Measurements from ENCODE around the gene THUMPD3. TPM values are rescaled to one million over a fixed set of nuclear protein-coding genes. Genes with fewer than 3 reads are reported as not detected.
A peak's percentile ranks its signal among the peaks of the same experiment; 100 is the strongest.

Gene THUMPD3
- total RNA-seq, 1 experiment from 2014 or later = 63.0 TPM

DNA sequence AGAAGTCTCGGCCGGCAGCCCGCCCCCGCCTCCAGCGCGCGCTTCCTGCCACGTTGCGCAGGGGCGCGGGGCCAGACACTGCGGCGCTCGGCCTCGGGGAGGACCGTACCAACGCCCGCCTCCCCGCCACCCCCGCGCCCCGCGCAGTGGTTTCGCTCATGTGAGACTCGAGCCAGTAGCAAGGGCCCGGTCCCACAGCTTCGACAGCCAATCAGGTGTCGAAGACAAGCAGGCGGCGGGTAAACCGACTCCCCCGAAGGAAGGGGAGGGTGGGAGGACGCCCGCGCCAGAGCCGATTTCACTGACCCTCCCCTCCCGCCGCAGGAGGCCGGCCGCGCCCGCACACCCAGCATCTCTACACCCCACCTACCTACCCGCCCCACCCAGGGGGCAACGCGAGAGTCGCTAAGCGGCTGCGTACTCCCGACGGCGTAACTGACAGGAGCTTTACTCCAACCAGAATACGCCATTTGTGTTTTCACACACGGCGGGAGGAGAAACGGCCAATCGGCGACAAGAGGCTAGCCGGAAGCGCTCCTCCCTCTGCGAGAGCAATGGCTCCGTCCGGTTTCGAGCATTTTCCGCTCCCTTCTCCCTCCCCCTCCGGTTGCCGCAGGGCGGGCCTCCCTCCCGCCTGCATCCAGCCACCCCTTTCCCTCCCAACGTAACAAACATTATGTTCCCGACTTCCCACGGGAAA, 33.9 kb downstream of the THUMPD3 start:
- H3K4me3 Mint-ChIP-seq (ENCODE audit: unreplicated experiment) = peak overlapping the region; percentile 81
- H3K27me3 Mint-ChIP-seq (ENCODE audit: insufficient read depth, unreplicated experiment) = no peaks in the 10 kb centered on the region
- ChIA-PET POLR2A (interaction anchor here (0.5 to 12.5 kb wide), 28 partner anchors 7 to 488 kb away, joined by 3 to 452 read pairs (median 6); partner anchors contain the start of genes ARPC4, BRPF1, MTMR14 and SRGAP3), CTCF (interaction anchor here (0.7 to 5.2 kb wide), 2 partner anchors 28 to 456 kb away, joined by 3 to 42 read pairs; no protein-coding TSS in a partner anchor)
- peaks cover 40% of the 10 kb centered on the region for H3K4me1 Mint-ChIP-seq (ENCODE audit: insufficient read depth, unreplicated experiment)
- peak; percentile 99 for DNase-seq (ENCODE audit: unreplicated experiment)
- H3K36me3 Mint-ChIP-seq (ENCODE audit: insufficient read depth, unreplicated experiment) = peaks cover 34% of the 10 kb centered on the region
- peak overlapping the region; percentile 92 for H3K27ac Mint-ChIP-seq (ENCODE audit: low read depth, unreplicated experiment)
- TF ChIP-seq, protein P1, sequence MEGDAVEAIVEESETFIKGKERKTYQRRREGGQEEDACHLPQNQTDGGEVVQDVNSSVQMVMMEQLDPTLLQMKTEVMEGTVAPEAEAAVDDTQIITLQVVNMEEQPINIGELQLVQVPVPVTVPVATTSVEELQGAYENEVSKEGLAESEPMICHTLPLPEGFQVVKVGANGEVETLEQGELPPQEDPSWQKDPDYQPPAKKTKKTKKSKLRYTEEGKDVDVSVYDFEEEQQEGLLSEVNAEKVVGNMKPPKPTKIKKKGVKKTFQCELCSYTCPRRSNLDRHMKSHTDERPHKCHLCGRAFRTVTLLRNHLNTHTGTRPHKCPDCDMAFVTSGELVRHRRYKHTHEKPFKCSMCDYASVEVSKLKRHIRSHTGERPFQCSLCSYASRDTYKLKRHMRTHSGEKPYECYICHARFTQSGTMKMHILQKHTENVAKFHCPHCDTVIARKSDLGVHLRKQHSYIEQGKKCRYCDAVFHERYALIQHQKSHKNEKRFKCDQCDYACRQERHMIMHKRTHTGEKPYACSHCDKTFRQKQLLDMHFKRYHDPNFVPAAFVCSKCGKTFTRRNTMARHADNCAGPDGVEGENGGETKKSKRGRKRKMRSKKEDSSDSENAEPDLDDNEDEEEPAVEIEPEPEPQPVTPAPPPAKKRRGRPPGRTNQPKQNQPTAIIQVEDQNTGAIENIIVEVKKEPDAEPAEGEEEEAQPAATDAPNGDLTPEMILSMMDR (IDR thresholded peaks at IDR 0.05; ENCODE audit: unreplicated experiment) = no peak
- BruUV-seq (replicated peaks) = no TSS peak
- no peaks in the 10 kb centered on the region for H3K9me3 Mint-ChIP-seq (ENCODE audit: unreplicated experiment)
- intact Hi-C loops (cut with micrococcal nuclease) = loop anchor here (1.0 kb wide), 1 partner anchor 27 kb away; no protein-coding TSS in a partner anchor

GRCh38 chr3:9397332-9397905, 34.6 kb downstream of the THUMPD3 start, which contains the start of gene SETD5:
TSS of gene SETD5 (plus strand) at chr3:9397615. CDS start at chr3:9428939, 31,324 bp downstream.
- Mint-ChIP-seq H3K36me3 (ENCODE audit: insufficient read depth, unreplicated experiment) (peaks cover 27% of the 10 kb centered on the region), H3K27ac (ENCODE audit: low read depth, unreplicated experiment) (peak within 1 kb of the TSS; percentile 92), H3K9me3 (ENCODE audit: unreplicated experiment) (no peaks in the 10 kb centered on the region), H3K4me3 (ENCODE audit: unreplicated experiment) (peak within 1 kb of the TSS; percentile 81), H3K4me1 (ENCODE audit: insufficient read depth, unreplicated experiment) (peaks cover 41% of the 10 kb centered on the region), H3K27me3 (ENCODE audit: insufficient read depth, unreplicated experiment) (no peaks in the 10 kb centered on the region)
- DNase-seq (ENCODE audit: unreplicated experiment) = peak; percentile 96
- BruUV-seq (replicated peaks) = no TSS peak
- ChIA-PET CTCF (interaction anchor here (0.7 to 5.2 kb wide), 3 partner anchors 9 to 456 kb away, joined by 3 to 42 read pairs (median 7); no protein-coding TSS in a partner anchor), POLR2A (interaction anchor here (0.7 to 12.5 kb wide), 26 partner anchors 7 to 432 kb away, joined by 3 to 452 read pairs (median 6); partner anchors contain the start of genes ARPC4, BRPF1, MTMR14 and TADA3)
- intact Hi-C loops (cut with micrococcal nuclease) = no loop called here
- TF ChIP-seq, protein P1 (IDR thresholded peaks at IDR 0.05; ENCODE audit: unreplicated experiment) = no peak

GRCh38 chr3:9397906-9398699, 35.2 kb downstream of the THUMPD3 start:
- Mint-ChIP-seq H3K4me1 (ENCODE audit: insufficient read depth, unreplicated experiment) (peaks cover 48% of the 10 kb centered on the region), H3K27me3 (ENCODE audit: insufficient read depth, unreplicated experiment) (no peaks in the 10 kb centered on the region), H3K9me3 (ENCODE audit: unreplicated experiment) (no peaks in the 10 kb centered on the region), H3K27ac (ENCODE audit: low read depth, unreplicated experiment) (peak overlapping the region; percentile 92), H3K36me3 (ENCODE audit: insufficient read depth, unreplicated experiment) (peaks cover 23% of the 10 kb centered on the region), H3K4me3 (ENCODE audit: unreplicated experiment) (peak overlapping the region; percentile 81)
- BruUV-seq (replicated peaks) = no TSS peak
- CTCF ChIA-PET = interaction anchor here (1.0 to 2.1 kb wide), 2 partner anchors 8 to 27 kb away, joined by 5 to 7 read pairs; no protein-coding TSS in a partner anchor
- POLR2A ChIA-PET = interaction anchor here (0.7 to 12.5 kb wide), 13 partner anchors 10 to 579 kb away, joined by 3 to 452 read pairs (median 9); partner anchors contain the start of gene THUMPD3
- intact Hi-C loops (cut with micrococcal nuclease) = no loop called here
- DNase-seq (ENCODE audit: unreplicated experiment) = peak; percentile 56
- TF ChIP-seq, protein P1 (IDR thresholded peaks at IDR 0.05; ENCODE audit: unreplicated experiment) = no peak
